ENCODE data around the gene HNF1B.
A peak's percentile ranks its signal among the peaks of the same experiment; 100 is the strongest.

Gene HNF1B

DNA sequence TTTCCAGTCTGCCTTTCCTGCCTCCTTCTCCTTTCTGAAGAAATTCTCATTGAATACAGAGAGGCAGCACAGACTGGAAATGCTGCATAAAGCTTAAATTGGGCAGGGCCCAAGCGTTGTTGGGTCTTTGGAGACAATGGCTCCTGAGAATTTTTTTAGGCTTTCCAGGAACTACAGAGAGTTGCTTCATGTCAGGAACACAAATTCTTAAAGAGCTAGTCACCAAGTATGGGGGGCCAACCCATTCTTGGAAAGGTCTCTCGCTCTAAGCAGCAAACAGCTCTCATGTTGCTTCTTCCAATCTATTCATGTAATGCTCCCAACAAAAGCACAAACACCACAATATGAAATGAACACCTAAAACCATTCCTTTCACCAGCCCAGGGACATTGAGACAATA, 6.9 kb downstream of the HNF1B start:
- TF ChIP-seq, protein P1, sequence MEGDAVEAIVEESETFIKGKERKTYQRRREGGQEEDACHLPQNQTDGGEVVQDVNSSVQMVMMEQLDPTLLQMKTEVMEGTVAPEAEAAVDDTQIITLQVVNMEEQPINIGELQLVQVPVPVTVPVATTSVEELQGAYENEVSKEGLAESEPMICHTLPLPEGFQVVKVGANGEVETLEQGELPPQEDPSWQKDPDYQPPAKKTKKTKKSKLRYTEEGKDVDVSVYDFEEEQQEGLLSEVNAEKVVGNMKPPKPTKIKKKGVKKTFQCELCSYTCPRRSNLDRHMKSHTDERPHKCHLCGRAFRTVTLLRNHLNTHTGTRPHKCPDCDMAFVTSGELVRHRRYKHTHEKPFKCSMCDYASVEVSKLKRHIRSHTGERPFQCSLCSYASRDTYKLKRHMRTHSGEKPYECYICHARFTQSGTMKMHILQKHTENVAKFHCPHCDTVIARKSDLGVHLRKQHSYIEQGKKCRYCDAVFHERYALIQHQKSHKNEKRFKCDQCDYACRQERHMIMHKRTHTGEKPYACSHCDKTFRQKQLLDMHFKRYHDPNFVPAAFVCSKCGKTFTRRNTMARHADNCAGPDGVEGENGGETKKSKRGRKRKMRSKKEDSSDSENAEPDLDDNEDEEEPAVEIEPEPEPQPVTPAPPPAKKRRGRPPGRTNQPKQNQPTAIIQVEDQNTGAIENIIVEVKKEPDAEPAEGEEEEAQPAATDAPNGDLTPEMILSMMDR (IDR thresholded peaks at IDR 0.05; ENCODE audit: control insufficient read depth, extremely low read depth, insufficient read depth), result no peak
- DNase-seq (ENCODE audit: low read depth), result no peak
- H3K4me3 ChIP-seq (ENCODE audit: low read depth, low read length), result no peak overlapping the region

GRCh38 chr17:37737081-37737480, 7.8 kb downstream of the HNF1B start:
- no peak for DNase-seq (ENCODE audit: low read depth)
- no peak overlapping the region for H3K4me3 ChIP-seq (ENCODE audit: low read depth, low read length)

GRCh38 chr17:37736428-37736827, 8.4 kb downstream of the HNF1B start:
- TF ChIP-seq, protein P1 (IDR thresholded peaks at IDR 0.05; ENCODE audit: control insufficient read depth, extremely low read depth, insufficient read depth), result no peak
- no peak for DNase-seq (ENCODE audit: low read depth)
- H3K4me3 ChIP-seq (ENCODE audit: low read depth, low read length), result no peak overlapping the region

More at GRCh38 chr17:37737081-37737480, 7.8 kb downstream of the HNF1B start:
- TF ChIP-seq, protein P1 (IDR thresholded peaks at IDR 0.05; ENCODE audit: control insufficient read depth, extremely low read depth, insufficient read depth), result peak; percentile 26

DNA sequence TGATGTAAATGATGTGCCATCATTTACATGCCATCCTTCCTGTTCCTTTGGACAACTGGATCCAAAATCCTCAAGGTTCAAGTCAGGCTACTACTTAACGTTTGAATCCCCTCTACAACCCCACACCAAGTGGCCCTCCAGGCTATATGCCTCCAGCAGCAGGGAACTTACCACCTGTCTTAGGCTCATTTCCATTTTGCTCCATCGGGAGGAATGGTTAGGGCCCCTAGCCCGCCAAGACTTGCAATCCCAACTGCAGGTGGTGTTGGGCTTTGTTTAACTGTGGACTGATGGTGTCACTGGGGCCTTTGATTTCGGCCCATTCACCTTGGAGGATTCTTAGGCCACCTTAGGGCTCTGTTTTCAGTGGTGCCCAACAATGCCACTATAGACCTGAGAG, 9.7 kb downstream of the HNF1B start:
- no peak for DNase-seq (ENCODE audit: low read depth)
- TF ChIP-seq, protein P1 (IDR thresholded peaks at IDR 0.05; ENCODE audit: control insufficient read depth, extremely low read depth, insufficient read depth), result no peak
- no peak overlapping the region for H3K4me3 ChIP-seq (ENCODE audit: low read depth, low read length)

- no peak overlapping the region for H3K4me3 ChIP-seq (ENCODE audit: low read depth, low read length)
- no peak for DNase-seq (ENCODE audit: low read depth)
- TF ChIP-seq, protein P1 (IDR thresholded peaks at IDR 0.05; ENCODE audit: control insufficient read depth, extremely low read depth, insufficient read depth), result no peak
These were observed 12.5 kb downstream of the HNF1B start for GRCh38 chr17:37732316-37732715.

- TF ChIP-seq, protein P1 (IDR thresholded peaks at IDR 0.05; ENCODE audit: control insufficient read depth, extremely low read depth, insufficient read depth), result no peak
- no peak overlapping the region for H3K4me3 ChIP-seq (ENCODE audit: low read depth, low read length)
- DNase-seq (ENCODE audit: low read depth), result no peak
These were observed 13.8 kb downstream of the HNF1B start for GRCh38 chr17:37731056-37731455.

- no peak for DNase-seq (ENCODE audit: low read depth)
- no peak overlapping the region for H3K4me3 ChIP-seq (ENCODE audit: low read depth, low read length)
- TF ChIP-seq, protein P1 (IDR thresholded peaks at IDR 0.05; ENCODE audit: control insufficient read depth, extremely low read depth, insufficient read depth), result no peak
These were observed 15.0 kb downstream of the HNF1B start for GRCh38 chr17:37729905-37730304.

Data from LNCaP clone FGC (cell line).